WTC11 (cell line): ENCODE measurements around the gene RIPPLY3. TPM values are rescaled to one million over a fixed set of nuclear protein-coding genes. Genes with fewer than 3 reads are reported as not detected.

Experiments used
- ATAC-seq: fragments of 200-7000 bp; cut with Tn5 transposase; 2 replicates; pipeline ENCODE4 v1.10.0; 2021; ENCODE audit warnings: mild to moderate bottlenecking, moderate library complexity
- CTCF ChIA-PET: fragments of 300-600 bp; sonication (Branson Sonifier 250); formaldehyde crosslinking; loops from one replicate; lab custom pipeline; 2021; ENCODE audit warnings: antibody characterized with exemption; lab: Charles Lee
- POLR2A ChIA-PET: fragments of 350-600 bp; sonication (Branson Sonifier 250); formaldehyde crosslinking; loops from one replicate; lab custom pipeline; 2021; ENCODE audit warnings: antibody characterized with exemption; lab: Charles Lee
- DNase-seq: peaks from one replicate; pipeline ENCODE4 v3.0.0; 2021; ENCODE audit warnings: low spot score
- H3K27ac Mint-ChIP-seq: 2 replicates; pipeline ENCODE4 v1.8.0; 2021; ENCODE audit warnings: mixed read lengths
- H3K27me3 Mint-ChIP-seq: 2 replicates; pipeline ENCODE4 v1.8.0; 2021; ENCODE audit warnings: low read depth, mild to moderate bottlenecking, moderate library complexity, mixed read lengths
- H3K36me3 Mint-ChIP-seq: 2 replicates; pipeline ENCODE4 v1.8.0; 2021; ENCODE audit warnings: mixed read lengths
- H3K4me1 Mint-ChIP-seq: 2 replicates; pipeline ENCODE4 v1.8.0; 2022; ENCODE audit warnings: mixed read lengths
- H3K4me3 Mint-ChIP-seq: 2 replicates; pipeline ENCODE4 v1.8.0; 2021; ENCODE audit warnings: mild to moderate bottlenecking, moderate library complexity, mixed read lengths
- H3K9me3 Mint-ChIP-seq: 2 replicates; pipeline ENCODE4 v1.8.0; 2021; ENCODE audit warnings: mixed read lengths
- ATF2 ChIP-seq: sonication (generic); formaldehyde crosslinking; IDR thresholded peaks from 2 replicates; pipeline ENCODE4 v1.8.1; 2022; ENCODE audit warnings: low read depth, missing genetic modification reagents, borderline replicate concordance
- ATF6 ChIP-seq: sonication (generic); formaldehyde crosslinking; IDR thresholded peaks from 2 replicates; pipeline ENCODE4 v1.8.1; 2023; ENCODE audit warnings: mild to moderate bottlenecking, missing genetic modification reagents
- CTCF ChIP-seq: fragments of 200-600 bp; IDR thresholded peaks from 2 replicates; pipeline ENCODE4 v1.8.0; 2022; ENCODE audit warnings: antibody characterized with exemption
- ETV6 ChIP-seq: sonication (generic); formaldehyde crosslinking; IDR thresholded peaks from 2 replicates; pipeline ENCODE4 v1.8.1; 2022; ENCODE audit warnings: mild to moderate bottlenecking, missing genetic modification reagents
- FOXK1 ChIP-seq: sonication (generic); formaldehyde crosslinking; IDR thresholded peaks from 2 replicates; pipeline ENCODE4 v1.8.0; 2022; ENCODE audit warnings: mild to moderate bottlenecking, moderate library complexity, missing genetic modification reagents
- FOXP1 ChIP-seq: sonication (generic); formaldehyde crosslinking; IDR thresholded peaks from 2 replicates; pipeline ENCODE4 v1.8.0; 2022; ENCODE audit warnings: missing genetic modification reagents, mild to moderate bottlenecking, moderate library complexity, borderline replicate concordance
- FOXP4 ChIP-seq: sonication (generic); formaldehyde crosslinking; IDR thresholded peaks from 2 replicates; pipeline ENCODE4 v1.8.0; 2022; ENCODE audit warnings: mild to moderate bottlenecking, missing genetic modification reagents
- IRF2 ChIP-seq: sonication (generic); formaldehyde crosslinking; IDR thresholded peaks from 2 replicates; pipeline ENCODE4 v1.8.0; 2022; ENCODE audit warnings: low read depth, missing genetic modification reagents, borderline replicate concordance
- MAX ChIP-seq: sonication (generic); formaldehyde crosslinking; IDR thresholded peaks from 2 replicates; pipeline ENCODE4 v1.8.0; 2022; ENCODE audit warnings: mild to moderate bottlenecking, missing genetic modification reagents
- MYBL2 ChIP-seq: sonication (generic); formaldehyde crosslinking; IDR thresholded peaks from 2 replicates; pipeline ENCODE4 v1.8.1; 2023; ENCODE audit warnings: mild to moderate bottlenecking, moderate library complexity, missing genetic modification reagents
- SP1 ChIP-seq: sonication (generic); formaldehyde crosslinking; conservative IDR thresholded peaks from 2 replicates; pipeline ENCODE4 v1.8.1; 2022; ENCODE audit warnings: missing genetic modification reagents
- STAT6 ChIP-seq: sonication (generic); formaldehyde crosslinking; conservative IDR thresholded peaks from 2 replicates; pipeline ENCODE4 v1.8.1; 2023; ENCODE audit warnings: mild to moderate bottlenecking, low read depth, missing genetic modification reagents, moderate library complexity
- TEAD4 ChIP-seq: sonication (generic); formaldehyde crosslinking; IDR thresholded peaks from 2 replicates; pipeline ENCODE4 v1.8.0; 2022; ENCODE audit warnings: mild to moderate bottlenecking, missing genetic modification reagents
- ZBTB43 ChIP-seq: sonication (generic); formaldehyde crosslinking; IDR thresholded peaks from 2 replicates; pipeline ENCODE4 v1.8.1; 2023; ENCODE audit warnings: mild to moderate bottlenecking, missing genetic modification reagents
- ZNF263 ChIP-seq: sonication (generic); formaldehyde crosslinking; IDR thresholded peaks from 2 replicates; pipeline ENCODE4 v1.8.1; 2022; ENCODE audit warnings: low read depth, mild to moderate bottlenecking, moderate library complexity, missing genetic modification reagents
- ZNF416 ChIP-seq: fragments of 250-450 bp; sonication (Bioruptor Pico); IDR thresholded peaks from 2 replicates; pipeline ENCODE4 v1.9.0; 2021; ENCODE audit warnings: mild to moderate bottlenecking, inconsistent platforms
- total RNA-seq: library from RNA; stranded (reverse); gene quantifications from 3 replicates; pipeline ENCODE4 v1.2.3, GENCODE V29; 2021

Gene RIPPLY3
- total RNA-seq, 1 experiment from 2014 or later, result 3.5 TPM

- H3K4me3 Mint-ChIP-seq, result no peak overlapping the region
- no peak for DNase-seq
- H3K36me3 Mint-ChIP-seq, result no peaks in the 10 kb centered on the region
- peaks cover 9% of the 10 kb centered on the region; the same call in 1 of the 2 replicates for H3K4me1 Mint-ChIP-seq
- no peaks in the 10 kb centered on the region for H3K9me3 Mint-ChIP-seq
- TF ChIP-seq FOXP1 (CRISPR knock-in tag) (no peak), ZNF416 (CRISPR knock-in tag) (no peak), ZBTB43 (CRISPR knock-in tag) (no peak), FOXP4 (no peak)
- ATAC-seq, result no peak
- POLR2A ChIA-PET, result no interaction called here
- CTCF ChIA-PET, result interaction anchor here (1.3 to 3.3 kb wide), 2 partner anchors 19 to 31 kb away, joined by 7 to 35 read pairs; no protein-coding TSS in a partner anchor
- peaks cover 67% of the 10 kb centered on the region for H3K27me3 Mint-ChIP-seq
- H3K27ac Mint-ChIP-seq, result no peak overlapping the region
These were observed 2.2 kb downstream of the RIPPLY3 start for GRCh38 chr21:37008724-37009123.

GRCh38 chr21:37009740-37010341 is 3.3 kb downstream of the RIPPLY3 start:
- TF ChIP-seq ETV6 (CRISPR knock-in tag), result peak; percentile 55; the same call in 1 of the 2 replicates
- TF ChIP-seq MAX (CRISPR knock-in tag), result 0 out of 2 replicates have a peak, but pooled peaks have one; percentile 40
- TF ChIP-seq ATF2, result no peak
- no peak for TF ChIP-seq ZNF263 (CRISPR knock-in tag)
- TF ChIP-seq CTCF, result peak; percentile 79
- peak; percentile 52; the same call in 1 of the 2 replicates for TF ChIP-seq FOXK1 (CRISPR knock-in tag)
- no peak for TF ChIP-seq IRF2 (CRISPR knock-in tag)
- no peak for TF ChIP-seq ATF6 (CRISPR knock-in tag)
- no peak for TF ChIP-seq TEAD4 (CRISPR knock-in tag)
- TF ChIP-seq STAT6, result no peak
- no peak for TF ChIP-seq MYBL2 (CRISPR knock-in tag)
- no peak; the same call in 1 of the 2 replicates for TF ChIP-seq SP1 (CRISPR knock-in tag)
- H3K27ac Mint-ChIP-seq, result no peak overlapping the region
- peak overlapping the region; percentile 50 for H3K4me3 Mint-ChIP-seq
- DNase-seq, result peak; percentile 94
- H3K9me3 Mint-ChIP-seq, result no peaks in the 10 kb centered on the region
- peak; percentile 91 for ATAC-seq
- ChIA-PET CTCF (interaction anchor here (0.6 to 2.0 kb wide), 34 partner anchors 9 to 387 kb away, joined by 3 to 36 read pairs (median 4); no protein-coding TSS in a partner anchor), POLR2A (interaction anchor here (1.1 kb wide), 1 partner anchor 20 kb away, joined by 4 read pairs; no protein-coding TSS in a partner anchor)
- H3K27me3 Mint-ChIP-seq, result peaks cover 57% of the 10 kb centered on the region
- H3K4me1 Mint-ChIP-seq, result peaks cover 9% of the 10 kb centered on the region; the same call in 1 of the 2 replicates
- no peaks in the 10 kb centered on the region for H3K36me3 Mint-ChIP-seq
